ENCODE data around the gene RASA3.
"Not testable (repeated sequence)": the region's sequence is repeated elsewhere in the genome, so short reads cannot be mapped to it uniquely, and the experiment has no call there.

RASA3 gene

DNA sequence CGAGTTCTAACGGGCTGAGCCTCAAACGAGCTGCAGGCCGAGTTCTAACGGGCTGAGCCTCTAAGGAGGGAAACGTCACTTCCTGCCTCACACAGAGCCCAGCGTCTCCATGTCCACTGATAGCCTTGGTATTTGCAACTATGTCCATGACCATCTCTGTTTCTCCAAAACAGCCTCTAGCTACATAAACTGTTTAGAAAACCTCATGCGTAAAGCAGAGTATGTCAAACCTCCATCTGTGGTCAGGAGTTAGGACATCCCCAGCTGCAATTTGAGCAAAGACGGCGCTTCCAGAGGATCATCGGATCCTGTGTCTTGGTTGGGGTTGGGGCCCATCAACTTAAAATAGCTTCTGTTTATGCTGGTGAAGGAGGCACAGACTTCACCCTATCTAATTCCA lies 20.8 kb downstream of the RASA3 start:
- DNase-seq = no peak

DNA sequence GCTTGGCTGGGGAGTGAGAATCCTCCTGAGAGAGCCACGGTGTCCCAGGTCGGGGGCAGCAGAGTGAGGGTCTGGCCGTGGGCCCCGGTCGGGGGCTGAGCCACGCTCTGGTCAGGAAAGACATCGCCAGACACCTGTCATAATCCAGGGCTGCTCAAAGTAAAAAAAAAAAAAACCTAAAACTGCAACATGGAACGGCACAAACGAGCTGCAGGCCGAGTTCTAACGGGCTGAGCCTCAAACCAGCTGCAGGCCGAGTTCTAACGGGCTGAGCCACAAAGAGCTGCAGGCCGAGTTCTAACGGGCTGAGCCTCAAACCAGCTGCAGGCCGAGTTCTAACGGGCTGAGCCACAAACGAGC lies 21.6 kb downstream of the RASA3 start:
- DNase-seq = not testable (repeated sequence)

DNA sequence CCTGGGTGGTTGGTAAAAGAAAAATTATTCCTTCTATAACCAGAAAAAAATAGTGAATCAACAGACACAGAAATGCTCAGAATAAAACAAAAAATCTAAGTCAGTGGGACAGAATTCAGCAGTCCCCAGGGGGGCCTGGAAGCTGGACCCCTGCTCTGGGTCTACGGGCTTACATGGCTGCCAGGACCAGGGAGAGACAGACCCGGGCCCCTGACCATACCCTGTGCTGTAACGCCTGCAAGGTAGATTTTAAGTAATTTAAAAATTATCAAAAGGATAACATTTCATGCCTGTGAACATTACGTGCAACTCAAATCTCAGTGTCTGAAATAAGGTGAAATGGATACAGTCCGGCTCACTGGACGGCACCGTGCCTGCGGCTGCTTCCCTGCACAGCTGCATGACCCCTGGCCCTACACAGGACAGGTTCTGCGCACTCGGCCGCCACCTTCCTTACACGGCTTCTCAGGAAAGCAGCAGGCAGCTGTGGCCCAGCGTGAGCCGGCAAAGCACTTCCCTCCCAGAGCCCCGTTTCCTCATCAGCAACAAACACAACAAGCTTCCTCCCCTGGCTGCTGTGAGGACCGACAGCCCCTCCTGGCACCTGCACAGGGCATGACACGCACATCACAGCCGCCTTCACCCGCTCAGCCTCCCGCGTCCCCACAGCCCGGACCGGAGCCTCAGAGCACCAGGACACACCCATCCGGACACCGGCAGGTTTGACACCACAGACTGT lies 22.2 kb downstream of the RASA3 start:
- no peak for DNase-seq

DNA sequence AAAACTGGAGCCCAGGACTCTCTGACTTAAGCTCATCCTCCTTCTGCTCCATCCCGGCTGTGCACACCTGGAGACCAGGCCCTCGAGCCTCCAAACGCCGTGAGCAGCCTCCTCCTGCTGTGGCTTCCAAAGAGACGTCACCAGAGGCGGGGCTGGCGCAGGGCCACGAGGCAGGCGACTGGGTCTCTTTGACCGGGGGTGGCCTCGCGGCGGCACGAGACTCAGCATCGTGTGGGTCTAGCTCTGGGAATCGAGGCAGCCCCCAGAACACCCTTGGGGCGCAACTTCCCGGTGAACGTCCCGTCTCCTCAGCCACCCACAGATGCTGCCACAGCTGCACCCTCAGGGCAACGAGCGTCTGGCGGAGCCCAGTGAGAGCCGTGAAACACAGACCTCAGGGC lies 22.8 kb downstream of the RASA3 start:
- no peak for DNase-seq

DNA sequence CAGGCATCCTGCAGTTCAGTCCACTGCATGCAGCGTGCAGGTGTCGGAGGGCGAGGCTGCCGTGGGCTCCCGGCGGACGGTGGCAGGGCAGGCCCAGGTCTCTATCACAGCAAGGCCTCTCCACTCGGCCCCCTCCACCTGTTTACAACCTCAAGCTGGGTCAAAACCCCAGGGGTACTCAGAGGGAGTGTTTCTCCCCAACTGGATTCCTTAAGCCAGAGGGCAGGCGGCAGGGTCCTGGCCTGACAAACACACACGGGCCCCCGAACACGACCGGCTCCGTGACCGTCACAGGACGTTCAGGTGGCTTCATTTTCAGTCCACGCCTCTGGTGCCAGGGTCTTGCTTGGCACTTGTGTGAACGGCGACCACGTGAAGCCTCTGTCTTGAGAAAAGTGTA lies 23.5 kb downstream of the RASA3 start:
- no peak for DNase-seq

DNA sequence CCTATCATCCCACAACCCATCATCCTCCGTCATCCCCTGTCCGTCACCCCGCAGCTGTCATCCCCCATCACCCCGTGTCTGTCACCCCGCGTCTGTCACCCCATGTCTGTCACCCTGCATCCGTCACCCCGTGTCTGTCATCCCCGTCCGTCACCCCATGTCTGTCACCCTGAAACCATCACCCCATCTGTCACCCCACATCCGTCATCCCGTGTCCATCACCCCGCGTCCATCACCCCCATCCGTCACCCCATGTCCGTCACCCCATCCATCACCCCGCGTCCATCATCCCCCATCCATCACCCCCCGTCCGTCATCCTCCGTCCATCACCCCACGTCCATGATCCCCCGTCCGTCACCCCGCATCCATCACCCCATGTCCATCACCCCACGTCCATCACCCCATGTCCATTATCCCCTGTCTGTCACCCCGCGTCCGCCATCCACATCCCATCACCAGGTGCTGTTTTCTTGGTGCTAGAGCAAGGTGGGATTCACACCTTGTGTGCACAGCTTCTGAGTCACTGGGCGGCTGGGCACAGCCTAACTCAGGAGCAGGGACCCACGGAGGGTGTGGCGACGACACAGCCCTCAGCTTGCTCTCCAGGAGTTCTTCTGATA lies 24.2 kb downstream of the RASA3 start:
- no peak for DNase-seq

DNA sequence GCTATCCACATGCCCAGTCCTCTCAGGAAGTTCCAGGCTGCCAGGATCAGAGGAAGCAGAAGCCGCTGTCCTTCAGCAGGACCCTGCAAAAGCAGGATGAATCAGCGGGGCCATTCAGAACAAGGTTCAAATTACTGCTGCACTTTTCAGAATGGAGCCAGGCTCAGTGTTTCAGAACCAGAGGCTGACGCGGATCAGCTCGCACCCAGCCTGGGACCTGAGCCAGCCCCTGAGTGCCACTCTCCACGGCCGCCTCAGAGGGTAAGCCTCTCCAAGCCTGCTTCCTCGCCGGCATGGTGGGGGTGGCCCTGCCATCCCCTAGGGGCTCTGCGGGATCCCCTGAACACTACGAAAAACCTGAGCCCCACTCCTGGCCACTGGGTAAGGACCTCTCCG lies 24.7 kb downstream of the RASA3 start:
- DNase-seq = no peak

DNA sequence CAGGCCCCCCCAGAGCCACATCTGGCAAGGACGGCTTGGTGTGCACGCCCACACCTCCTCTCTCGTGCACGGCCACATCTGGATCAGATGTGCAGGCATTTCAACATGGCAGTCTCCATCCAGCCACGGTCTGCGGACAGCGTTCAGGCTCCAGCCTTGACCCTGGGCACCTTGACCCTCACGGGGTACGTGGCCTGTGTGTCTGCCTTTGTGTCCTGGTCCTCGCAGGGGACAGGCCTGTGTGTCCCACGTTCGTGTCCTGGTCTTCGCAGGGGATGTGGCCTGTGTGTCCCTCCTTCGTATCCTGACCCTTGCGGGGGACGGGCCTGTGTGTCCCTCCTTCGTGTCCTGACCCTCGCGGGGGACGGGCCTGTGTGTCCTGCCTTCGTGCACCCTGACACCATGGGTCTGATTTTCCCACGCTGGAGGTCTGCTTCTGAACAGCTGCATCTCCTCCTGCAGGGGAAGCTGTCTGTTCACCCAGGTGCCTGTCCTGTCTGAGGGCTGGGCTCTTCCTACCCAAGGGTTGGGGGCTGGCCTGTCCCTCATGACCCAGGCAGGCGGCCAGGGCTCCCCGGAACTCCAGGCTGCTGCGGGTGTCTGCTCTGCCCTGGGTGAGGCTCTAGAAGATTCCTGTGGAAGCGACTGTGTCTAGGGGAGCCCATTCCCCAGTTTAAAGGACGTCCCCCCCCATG lies 25.3 kb downstream of the RASA3 start:
- DNase-seq = no peak

DNA sequence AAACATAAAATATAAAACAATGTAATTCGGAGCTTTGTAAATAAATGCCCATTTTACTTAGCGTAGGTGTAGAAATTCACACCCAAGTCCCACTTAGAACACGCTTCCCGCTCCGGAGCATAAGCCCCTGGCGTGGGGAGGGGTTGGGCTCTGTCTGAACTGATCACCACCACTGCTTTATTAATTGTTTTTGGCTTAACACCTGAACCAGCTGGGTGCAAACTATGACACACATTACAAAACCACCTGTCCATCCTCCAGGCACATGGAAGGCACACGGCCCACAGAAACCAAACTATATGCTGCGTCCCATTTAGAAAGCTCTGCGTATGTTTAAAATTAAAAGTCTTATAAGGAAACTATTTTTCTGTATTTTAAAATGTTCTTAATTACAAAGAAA lies 25.9 kb downstream of the RASA3 start:
- no peak for DNase-seq

DNA sequence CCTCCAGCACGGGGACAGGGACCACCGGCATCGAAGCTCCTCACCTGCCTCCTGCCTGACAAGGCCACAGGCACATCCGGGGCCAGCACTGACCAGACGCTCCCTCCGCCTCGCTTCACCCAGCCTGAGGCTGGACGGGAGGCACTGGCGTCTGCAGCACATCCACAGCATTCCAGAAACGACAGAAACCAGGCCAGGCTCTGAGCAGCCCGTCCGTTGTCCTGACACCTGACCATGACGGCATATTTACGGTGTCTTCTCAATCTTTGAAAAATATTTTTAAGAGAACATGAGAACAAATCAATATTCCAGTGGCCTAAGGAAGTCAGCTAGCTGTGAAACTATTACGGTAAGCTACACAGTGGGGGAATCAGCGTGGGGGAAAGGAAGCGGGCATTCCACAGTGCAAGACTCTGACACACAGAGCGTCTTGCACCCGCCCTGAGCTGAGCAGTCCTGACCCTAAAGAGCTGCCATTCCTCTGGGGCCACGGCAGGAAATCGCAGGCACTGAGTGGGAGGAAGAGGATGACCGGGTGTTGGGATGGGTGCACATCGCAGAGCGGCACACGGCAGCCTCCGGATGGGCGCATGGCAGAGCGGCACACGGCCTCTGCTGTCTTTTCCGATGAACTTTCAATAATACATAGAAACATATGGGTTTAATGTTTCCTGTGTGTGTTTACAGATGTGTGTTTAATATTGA lies 26.8 kb downstream of the RASA3 start:
- no peak for DNase-seq

DNA sequence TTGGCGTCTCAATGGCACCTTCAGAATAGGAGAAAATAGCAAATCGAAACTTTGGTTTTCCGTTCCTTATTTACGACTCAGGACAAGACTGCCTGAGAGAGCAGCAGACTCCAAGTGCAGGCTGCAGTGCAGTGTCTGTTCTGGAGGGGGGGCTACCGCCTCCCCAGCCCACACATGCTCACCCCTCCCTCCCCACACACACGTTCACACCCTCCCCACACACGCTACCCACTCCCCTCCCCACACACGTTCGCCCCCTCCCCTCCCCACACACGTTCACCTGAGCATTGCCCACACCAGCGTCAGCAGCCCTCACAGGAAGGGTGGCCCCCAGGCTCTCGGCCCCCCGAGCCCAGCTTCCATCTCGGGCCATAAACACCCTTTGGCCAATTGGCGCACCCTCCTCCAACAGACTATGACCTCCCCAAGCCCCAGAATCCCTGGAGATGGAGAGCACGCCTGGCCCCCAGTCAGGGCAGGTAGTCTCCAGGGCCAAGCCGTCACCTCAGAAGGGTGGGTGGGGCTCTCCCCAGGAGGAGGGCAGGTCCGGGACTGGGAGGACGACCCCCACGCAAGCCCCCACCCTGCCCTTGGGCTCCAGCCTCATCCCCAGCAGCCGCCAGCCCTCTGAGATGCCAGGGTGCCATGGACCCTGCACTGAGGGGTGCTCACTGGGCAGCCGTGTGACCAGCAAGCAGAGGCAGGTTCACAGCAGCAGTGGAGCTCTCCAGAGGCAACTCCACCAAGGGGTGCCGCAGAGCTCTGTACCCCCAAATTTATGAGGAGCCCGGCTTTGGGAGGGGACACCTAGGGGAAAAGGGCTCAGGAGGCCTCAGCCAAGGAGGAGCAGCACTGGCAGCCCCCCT lies 27.5 kb downstream of the RASA3 start:
- DNase-seq = no peak

DNA sequence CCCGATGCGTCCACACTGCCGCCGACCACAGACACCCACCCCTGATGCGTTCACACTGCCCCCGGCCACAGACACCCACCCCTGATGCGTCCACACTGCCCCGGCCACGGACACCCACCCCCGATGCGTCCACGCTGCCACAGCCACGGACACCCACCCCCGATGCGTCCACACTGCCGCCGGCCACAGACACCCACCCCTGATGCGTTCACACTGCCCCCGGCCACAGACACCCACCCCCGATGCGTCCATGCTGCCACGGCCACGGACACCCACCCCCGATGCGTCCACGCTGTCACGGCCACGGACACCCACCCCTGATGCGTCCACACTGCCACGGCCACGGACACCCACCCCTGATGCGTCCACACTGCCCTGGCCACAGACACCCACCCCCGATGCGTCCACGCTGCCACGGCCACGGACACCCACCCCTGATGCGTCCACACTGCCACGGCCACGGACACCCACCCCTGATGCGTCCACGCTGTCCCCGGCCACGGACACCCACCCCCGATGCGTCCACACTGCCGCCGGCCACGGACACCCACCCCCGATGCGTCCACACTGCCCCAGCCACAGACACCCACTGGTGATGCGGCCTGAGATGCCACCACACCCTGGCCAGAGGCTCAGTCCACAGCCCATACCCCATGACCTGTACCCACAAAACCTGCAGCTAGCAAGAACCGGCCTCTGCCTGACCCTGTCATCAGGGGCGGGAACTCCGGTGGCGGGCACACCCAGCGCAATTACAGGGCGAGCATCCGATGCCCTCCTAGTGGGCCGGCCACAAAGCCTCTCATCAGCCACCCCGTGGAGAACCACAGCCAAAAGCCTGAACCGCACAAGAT lies 28.4 kb downstream of the RASA3 start:
- no peak for DNase-seq

DNA sequence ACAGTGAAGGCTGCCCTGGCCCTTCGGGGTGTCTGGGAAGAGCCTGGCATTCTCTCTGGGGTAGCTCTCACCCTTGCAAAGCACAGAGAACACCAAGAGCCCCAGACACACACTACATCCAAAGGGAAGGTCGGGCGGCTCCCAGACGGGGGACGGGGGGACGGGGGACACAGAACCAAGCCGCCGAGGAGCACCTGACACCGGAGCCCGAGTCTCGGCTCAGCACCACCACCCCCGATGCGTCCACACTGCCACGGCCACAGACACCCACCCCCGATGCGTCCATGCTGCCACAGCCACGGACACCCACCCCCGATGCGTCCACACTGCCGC lies 29.2 kb downstream of the RASA3 start:
- not testable (repeated sequence) for DNase-seq

DNA sequence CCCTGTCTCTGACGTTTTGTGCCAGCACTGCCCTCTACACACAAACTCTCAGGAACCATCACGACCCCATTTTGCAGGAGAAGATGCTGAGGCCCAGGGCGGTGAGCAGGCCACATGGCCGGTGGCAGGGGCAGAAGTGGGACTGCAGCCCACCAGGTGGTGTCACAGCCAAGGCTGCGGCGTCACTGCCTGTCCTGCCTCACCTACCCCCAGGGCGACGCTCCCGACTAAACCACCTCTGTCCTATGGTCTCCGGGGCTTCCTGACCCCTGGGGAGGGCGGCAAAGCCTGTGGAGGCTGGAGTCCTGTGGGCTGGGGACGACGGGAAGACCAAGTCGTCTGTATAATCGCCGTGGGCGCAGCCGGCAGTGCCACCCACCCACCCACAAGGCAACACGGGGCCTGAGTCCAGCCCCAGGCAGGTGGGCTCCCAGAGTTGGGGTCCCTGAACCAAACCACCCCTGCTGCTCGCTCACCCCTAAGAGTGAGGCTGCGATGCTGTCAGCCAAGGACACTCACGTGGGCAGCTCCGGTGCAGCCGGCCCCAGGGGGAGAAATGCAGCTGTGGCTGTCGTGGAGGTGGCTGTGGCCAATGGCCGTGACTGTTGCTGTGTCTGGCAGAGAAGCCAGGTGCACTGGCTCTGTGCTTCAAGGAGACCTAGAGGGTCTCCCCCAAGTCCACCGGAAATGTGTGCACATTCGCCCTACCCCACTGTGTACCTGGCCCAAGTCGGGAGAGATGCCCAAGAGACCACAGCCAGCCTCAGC lies 29.7 kb downstream of the RASA3 start:
- DNase-seq = no peak

DNA sequence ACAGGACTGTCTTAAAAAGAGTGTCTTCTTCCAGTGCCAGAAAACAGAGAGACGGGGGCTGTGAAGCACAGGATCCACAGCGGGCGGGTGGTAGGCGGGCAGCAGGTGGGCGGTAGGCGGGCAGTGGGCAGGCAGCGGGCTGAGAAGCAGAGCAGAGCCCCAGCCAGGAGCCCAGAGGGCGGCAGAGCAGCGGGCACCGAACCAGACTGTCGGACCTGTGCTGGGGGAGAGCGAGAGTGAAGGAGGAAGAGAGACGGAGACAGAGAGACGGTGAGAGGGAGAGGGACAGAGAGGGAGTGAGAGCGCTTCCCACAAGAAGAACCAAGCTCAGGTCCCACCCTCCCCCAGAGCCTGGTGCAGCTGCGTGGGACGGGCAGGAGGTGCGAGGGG lies 30.3 kb downstream of the RASA3 start:
- DNase-seq = no peak

DNA sequence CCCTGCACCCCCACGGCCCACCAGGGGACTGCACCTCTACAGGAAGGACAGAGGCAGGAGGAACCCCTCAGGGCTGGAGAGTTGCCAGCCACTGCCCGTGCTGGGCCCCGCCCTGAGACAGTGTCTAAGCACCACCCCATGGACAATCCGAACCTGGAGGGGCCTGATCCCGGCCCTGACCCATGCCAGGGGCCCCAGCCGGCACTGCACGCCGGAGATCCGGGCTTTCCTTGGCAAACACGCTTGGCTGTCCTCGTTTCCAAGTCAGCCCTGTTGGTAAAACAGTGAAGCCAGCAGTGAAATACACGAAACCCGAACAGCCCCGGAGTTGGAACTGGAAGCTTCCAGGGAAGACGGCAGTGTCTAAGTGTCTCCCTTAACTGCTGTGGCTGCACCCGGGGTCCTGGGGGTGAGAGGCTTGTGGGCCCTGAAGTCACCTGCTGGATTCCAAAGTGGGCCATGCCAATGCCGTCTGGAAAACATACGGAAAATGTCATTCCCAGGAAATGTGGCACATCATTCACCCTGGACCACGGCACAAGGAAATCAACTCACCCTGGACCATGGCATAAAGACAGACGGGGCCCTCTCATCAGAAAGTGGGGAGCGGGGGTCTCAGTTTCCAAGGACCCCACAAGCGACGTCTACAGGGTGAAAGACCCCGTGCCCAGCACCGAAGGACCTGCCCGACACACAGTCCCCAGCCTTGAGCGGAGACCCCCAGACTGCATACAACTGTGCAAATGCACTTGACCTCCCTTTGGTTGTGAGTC lies 30.9 kb downstream of the RASA3 start:
- no peak for DNase-seq

DNA sequence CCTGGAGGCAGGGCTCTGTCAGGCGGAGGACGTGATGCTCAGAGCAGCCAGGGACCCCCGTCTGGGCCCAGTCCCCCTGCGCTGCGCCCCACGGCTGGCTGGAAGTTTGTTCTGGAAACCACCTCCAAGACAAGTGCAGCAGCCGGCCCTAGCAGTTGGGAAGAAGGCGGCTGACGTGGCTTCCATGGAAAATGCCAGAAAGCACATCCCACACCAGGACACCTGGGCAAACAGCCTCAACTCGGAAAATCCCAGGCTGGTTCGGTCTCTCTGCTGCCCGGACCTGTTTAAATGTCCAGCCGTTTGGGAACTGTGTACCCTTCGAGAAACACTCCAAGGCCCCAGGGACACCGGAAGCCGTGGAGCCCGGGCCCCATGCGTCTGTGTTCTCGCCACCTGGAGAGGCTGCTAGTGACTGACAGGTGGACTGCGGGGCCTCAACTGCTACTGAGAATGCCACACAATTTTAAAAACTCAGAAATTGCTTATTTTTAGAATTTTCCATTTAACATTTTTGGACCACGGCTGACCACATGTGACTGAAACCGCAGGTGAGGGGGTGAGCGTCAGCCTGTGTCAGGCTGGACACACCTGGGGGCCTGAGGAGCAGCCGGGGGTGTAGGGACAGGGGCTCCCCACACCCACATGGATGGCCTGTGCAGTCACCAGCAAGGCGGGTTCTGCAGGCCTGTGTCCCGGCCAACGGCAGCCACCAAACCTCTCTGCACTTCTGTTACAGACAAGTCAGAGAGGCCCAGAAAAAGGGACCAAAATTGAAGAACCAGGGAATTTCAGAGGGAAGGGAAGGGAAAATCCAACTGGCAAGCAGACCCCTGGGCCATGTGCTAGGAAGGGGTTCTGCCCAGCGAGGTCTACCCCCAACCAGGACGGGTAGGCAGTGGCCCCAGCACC lies 31.7 kb downstream of the RASA3 start:
- no peak for DNase-seq

DNA sequence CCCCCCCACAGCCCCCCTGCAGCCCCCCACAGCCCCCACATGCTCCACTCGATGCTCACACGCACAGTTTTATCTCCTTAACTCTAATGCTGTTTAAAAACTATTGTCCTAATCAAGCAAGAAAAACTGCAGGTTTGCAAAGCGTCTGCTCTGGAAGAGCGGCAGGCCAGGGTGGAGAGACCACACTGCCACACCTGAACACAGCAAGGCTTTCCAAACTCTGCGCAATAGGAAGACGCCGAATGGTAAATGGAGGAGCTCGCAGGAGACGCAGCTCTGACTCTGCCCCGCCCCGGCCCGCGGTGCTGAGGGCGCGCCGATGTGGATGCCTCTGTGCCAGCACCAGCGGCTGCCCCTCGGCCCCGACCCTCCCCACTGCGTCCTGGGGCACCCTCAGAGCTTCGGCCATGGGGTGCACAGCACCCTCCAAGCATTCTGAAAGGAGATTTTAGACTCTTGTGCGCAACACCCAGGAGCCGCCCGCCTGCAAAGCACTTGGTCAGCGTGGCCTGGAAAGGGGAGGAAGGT lies 32.4 kb downstream of the RASA3 start:
- no peak for DNase-seq

DNA sequence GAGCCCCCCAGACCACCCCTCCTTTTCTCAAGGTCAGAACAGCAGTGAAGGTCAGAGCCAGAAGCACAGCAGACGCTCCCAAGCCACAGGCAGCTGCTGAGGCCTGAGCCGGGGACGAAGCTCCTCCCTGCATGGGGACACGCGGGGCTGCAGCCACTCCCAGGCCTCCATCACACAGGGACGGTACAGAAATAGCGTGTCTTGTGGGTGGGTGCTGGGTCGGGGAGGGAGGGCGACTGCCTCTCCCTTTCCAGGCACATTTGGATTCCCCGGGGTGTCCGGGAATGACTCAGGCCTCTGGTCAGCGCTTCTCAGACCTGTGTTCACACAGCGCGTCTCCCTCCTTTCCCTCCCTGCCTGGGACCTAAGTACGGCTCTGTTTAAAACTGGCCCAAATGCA lies 33.2 kb downstream of the RASA3 start:
- DNase-seq = no peak

Measured in NCI-H774 (cell line).